Parathyroid adenoma (tissue), 2 donors: ENCODE data around the gene ITM2C.

Experiments
- H2AFZ ChIP-seq: fragments of 300-600 bp; sonication (generic); one replicate; pipeline ENCODE4 v1.7.0; 2017; ENCODE audit warnings: antibody characterized with exemption, mild to moderate bottlenecking
- H3K27ac ChIP-seq: fragments of 300-600 bp; sonication (generic); one replicate; pipeline ENCODE4 v1.7.0; 2017
- H3K27me3 ChIP-seq: fragments of 300-600 bp; sonication (generic); one replicate; pipeline ENCODE4 v1.7.0; 2017; ENCODE audit warnings: low read length; ENCODE audit not compliant: control insufficient read depth, insufficient read depth
- H3K36me3 ChIP-seq: fragments of 300-600 bp; sonication (generic); one replicate; pipeline ENCODE4 v1.7.0; 2017; ENCODE audit warnings: low read length; ENCODE audit not compliant: control insufficient read depth, insufficient read depth
- H3K4me1 ChIP-seq: fragments of 300-600 bp; sonication (generic); one replicate; pipeline ENCODE4 v1.7.0; 2017; ENCODE audit warnings: control low read depth
- H3K4me2 ChIP-seq: fragments of 300-600 bp; sonication (generic); one replicate; pipeline ENCODE4 v1.7.0; 2017; ENCODE audit warnings: low read length
- H3K4me3 ChIP-seq: fragments of 300-600 bp; sonication (generic); one replicate; pipeline ENCODE4 v1.7.0; 2017; ENCODE audit warnings: low read depth, low read length
- H3K79me2 ChIP-seq: fragments of 300-600 bp; sonication (generic); one replicate; pipeline ENCODE4 v1.7.0; 2017; ENCODE audit warnings: control low read depth
- H3K9ac ChIP-seq: fragments of 300-600 bp; sonication (generic); one replicate; pipeline ENCODE4 v1.7.0; 2017; ENCODE audit warnings: mild to moderate bottlenecking
- H3K9me3 ChIP-seq: fragments of 300-600 bp; sonication (generic); one replicate; pipeline ENCODE4 v1.7.0; 2017; ENCODE audit warnings: low read length; ENCODE audit not compliant: control insufficient read depth
- CTCF ChIP-seq: fragments of 300-600 bp; sonication (generic); IDR thresholded peaks from one replicate; pipeline ENCODE4 v1.7.0; 2017; ENCODE audit warnings: antibody characterized with exemption, mild to moderate bottlenecking
- donor health status: primary hyperparathyroidism.

The ITM2C gene

GRCh38 chr2:230825354-230825753, 39.4 kb upstream of the ITM2C start:
- Histone ChIP-seq H2AFZ (no peak overlapping the region), H3K4me1 (peaks cover 18% of the 10 kb centered on the region), H3K79me2 (no peaks in the 10 kb centered on the region), H3K4me2 (no peak overlapping the region), H3K9ac (no peak overlapping the region), H3K36me3 (no peaks in the 10 kb centered on the region), H3K27me3 (peaks cover 3% of the 10 kb centered on the region), H3K9me3 (no peaks in the 10 kb centered on the region), H3K27ac (no peak overlapping the region), H3K4me3 (no peak overlapping the region)
- TF ChIP-seq CTCF, result no peak

- H3K4me3 ChIP-seq, result no peak overlapping the region
Observed at GRCh38 chr2:230827774-230828271, 36.9 kb upstream of the ITM2C start.

GRCh38 chr2:230828272-230828961, 36.3 kb upstream of the ITM2C start:
- Histone ChIP-seq H3K9me3 (no peaks in the 10 kb centered on the region), H3K4me1 (peaks cover 2% of the 10 kb centered on the region), H3K4me3 (no peak overlapping the region), H3K9ac (no peak overlapping the region), H3K36me3 (no peaks in the 10 kb centered on the region), H3K4me2 (no peak overlapping the region), H3K79me2 (no peaks in the 10 kb centered on the region), H3K27ac (no peak overlapping the region), H2AFZ (peak overlapping the region; percentile 57), H3K27me3 (peaks cover 3% of the 10 kb centered on the region)
- no peak for TF ChIP-seq CTCF

More at GRCh38 chr2:230827774-230828271, 36.9 kb upstream of the ITM2C start:
- Histone ChIP-seq H2AFZ (peak overlapping the region; percentile 57), H3K36me3 (no peaks in the 10 kb centered on the region), H3K4me2 (no peak overlapping the region), H3K9ac (no peak overlapping the region), H3K27me3 (peaks cover 3% of the 10 kb centered on the region), H3K27ac (no peak overlapping the region), H3K4me1 (peaks cover 8% of the 10 kb centered on the region), H3K9me3 (no peaks in the 10 kb centered on the region), H3K79me2 (no peaks in the 10 kb centered on the region)
- no peak for TF ChIP-seq CTCF

- no peaks in the 10 kb centered on the region for H3K79me2 ChIP-seq
- peaks cover 3% of the 10 kb centered on the region for H3K27me3 ChIP-seq
- no peak overlapping the region for H3K27ac ChIP-seq
- no peak overlapping the region for H3K4me3 ChIP-seq
- H3K9ac ChIP-seq, result no peak overlapping the region
- TF ChIP-seq CTCF, result no peak
- no peak overlapping the region for H3K4me2 ChIP-seq
- no peaks in the 10 kb centered on the region for H3K4me1 ChIP-seq
- no peaks in the 10 kb centered on the region for H3K9me3 ChIP-seq
- H2AFZ ChIP-seq, result no peak overlapping the region
- H3K36me3 ChIP-seq, result no peaks in the 10 kb centered on the region
Observed at GRCh38 chr2:230829293-230829692, 35.4 kb upstream of the ITM2C start.

GRCh38 chr2:230829959-230830358, 34.8 kb upstream of the ITM2C start:
- TF ChIP-seq CTCF, result no peak
- H3K27me3 ChIP-seq, result peaks cover 3% of the 10 kb centered on the region

More at GRCh38 chr2:230829959-230830358, 34.8 kb upstream of the ITM2C start:
- Histone ChIP-seq H3K36me3 (no peaks in the 10 kb centered on the region), H3K4me1 (no peaks in the 10 kb centered on the region), H3K27ac (no peak overlapping the region), H2AFZ (no peak overlapping the region), H3K4me3 (no peak overlapping the region), H3K9me3 (no peaks in the 10 kb centered on the region), H3K4me2 (no peak overlapping the region), H3K79me2 (no peaks in the 10 kb centered on the region), H3K9ac (no peak overlapping the region)
